Renal cortical epithelial cell (primary cell): ENCODE results near the gene LHFPL2. TPM values are rescaled to one million over a fixed set of nuclear protein-coding genes. Genes with fewer than 3 reads are reported as not detected.

ENCODE experiments used
- DNase-seq: peaks from one replicate; pipeline ENCODE4 v3.0.0-alpha.2; 2011; ENCODE audit warnings: low read depth
- total RNA-seq: library from RNA; depleted of rRNA; stranded (reverse); fragments of >200 nt; gene quantifications from 2 replicates; pipeline ENCODE4 v1.2.3, GENCODE V29; 2014

Gene LHFPL2
- total RNA-seq, 1 donor from 2014 or later = 19.2 TPM

DNA sequence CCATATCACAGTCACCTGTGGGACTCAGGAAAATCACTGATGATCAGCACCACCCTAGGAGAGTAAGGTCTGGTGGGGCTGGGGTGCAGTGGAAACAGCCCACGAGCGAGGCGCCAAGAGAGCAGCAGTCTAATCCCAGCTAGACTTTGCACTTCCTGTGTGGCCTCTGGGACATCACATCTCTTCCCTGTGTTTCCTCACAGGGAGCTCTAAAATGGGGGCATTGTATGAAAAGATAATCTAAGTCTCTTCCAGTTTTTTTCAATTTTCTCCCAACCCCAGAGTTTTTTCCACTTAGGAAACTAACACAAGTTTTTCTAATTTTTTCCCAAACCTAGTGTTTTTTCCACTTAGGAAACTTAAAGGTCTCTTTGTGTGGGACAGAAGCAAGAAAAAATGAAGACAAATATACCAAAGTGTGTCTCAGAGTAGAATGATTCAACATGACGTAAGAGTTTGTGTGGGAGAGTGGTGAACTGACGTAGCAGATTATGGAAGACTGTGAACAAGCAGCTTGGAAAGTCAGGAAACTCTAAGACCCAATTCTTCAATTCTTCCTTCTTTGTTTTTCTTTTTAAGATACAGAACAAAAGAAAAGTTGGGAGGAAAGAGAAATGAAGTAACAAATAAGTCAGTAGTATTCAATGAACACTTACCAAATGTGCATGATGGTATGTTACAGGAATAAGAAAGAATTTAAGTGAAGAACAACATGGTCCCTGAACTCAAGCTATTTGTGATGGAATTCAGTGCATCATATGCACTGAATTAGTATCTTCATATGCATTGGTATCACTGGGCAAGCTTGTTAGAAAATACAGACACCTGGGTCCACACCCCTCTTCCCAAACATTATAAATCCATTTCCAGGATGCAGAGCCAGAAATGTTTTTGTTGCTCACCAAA lies 51.3 kb downstream of the LHFPL2 start:
- peak; percentile 82 for DNase-seq

- no peak for DNase-seq
These were observed 53.1 kb downstream of the LHFPL2 start for GRCh38 chr5:78595458-78595921.

DNA sequence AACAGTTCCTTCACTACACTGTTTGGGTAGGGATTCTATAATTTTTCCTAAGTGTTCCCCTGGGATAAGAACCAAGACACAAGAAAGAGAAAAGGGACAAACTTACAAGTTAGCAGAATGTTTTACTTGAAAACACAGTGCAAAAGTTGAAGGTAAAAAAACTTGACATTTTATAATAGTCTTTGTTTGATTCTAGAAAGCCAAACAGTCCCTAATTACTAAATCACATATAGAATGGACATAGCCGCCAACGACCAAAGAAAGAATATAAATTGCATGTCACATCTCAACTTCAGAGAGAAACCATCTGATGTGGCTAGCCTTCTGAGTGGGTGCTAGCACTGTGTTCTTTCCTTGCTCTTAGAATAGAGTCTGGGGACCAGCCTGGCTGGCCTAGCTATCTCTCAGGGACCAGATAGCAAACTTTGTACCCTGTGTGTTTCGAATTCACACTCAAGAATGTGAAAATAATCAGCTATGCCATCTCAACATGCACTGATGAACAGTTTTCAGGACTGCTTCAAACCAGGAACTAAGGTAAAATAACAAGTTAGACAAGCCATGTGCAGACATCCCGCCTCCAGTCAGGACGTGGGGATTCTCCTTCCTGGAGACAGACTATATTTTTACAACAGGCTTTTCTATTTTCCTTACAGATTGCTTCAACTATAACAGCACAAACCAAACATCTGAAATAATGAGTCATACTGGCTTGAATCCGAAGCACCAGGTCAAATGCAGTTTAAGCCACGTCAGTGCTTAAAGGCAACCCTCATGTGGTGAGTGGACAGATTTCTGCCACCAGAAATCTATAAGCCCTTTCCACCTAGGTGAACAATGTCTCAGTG lies 53.7 kb downstream of the LHFPL2 start:
- DNase-seq = peak; percentile 100

GRCh38 chr5:78594021-78594420 lies 54.6 kb downstream of the LHFPL2 start:
- no peak for DNase-seq

DNA sequence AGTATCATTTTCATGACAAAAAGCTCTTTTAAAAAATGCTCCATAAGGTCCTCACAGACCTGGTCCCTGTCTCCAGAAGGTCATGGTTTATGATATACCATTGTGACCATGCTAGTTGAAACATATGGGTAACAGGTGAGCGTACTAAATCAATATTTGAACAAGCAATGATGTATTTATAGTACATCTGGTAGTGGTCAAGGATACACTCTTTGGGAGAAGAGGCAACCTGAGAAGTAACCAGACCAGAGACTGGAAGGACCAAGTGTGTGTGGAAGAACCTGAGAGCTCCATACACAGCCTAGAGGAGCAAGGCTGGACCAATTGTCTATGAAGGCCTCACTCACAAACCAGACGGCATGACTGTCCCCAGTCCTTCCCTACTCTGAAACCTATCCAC lies 55.1 kb downstream of the LHFPL2 start:
- no peak for DNase-seq

DNA sequence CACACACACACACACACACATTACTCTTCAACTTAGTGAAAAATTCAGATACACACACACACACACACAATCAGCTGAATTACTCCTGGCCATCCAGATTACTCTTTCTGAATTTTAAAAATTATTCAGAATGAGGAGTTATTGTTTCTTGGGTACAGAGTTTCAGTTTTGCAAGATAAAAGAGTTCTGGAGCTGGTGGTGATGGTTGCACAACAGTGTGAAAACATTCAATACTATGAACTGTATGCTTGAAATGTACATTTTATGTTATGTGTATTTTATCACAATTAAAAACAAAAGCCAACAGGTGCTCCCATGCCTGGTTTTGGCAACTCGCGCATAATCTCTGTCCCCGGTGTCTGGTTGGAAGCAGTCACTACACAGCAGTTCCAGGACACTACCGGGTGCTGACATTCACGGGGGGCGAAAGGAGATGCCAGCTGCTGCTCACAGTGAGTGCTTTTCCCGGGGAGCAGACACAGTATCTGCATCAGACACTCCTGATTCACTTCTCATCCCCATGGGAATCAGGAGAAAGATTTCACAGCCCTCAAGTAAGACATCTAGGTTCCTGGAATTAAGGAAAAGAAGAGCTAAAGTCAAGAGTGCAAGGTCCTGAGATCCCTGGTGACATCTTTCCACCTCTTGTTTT lies 55.7 kb downstream of the LHFPL2 start:
- no peak for DNase-seq

- no peak for DNase-seq
These were observed 56.4 kb downstream of the LHFPL2 start for GRCh38 chr5:78591972-78592700.

GRCh38 chr5:78591138-78591612 lies 57.4 kb downstream of the LHFPL2 start:
- peak; percentile 96 for DNase-seq

DNA sequence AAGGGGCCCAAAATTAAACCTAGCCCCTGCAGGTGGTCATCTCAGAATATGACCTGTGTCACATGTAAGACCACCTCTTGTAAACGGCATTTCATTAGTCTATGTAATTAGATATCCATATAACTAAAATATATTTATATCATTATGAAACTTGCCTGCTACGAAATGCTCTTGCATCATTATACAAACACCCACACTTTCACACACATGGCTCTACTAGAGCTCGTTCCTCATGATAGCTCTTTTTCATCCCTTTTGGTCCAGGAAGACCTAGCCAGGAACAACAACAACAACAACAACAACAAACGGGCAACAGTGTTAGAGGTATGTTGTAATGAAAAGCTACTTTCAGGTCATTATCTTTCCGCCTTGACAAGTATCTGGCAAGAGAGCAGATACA lies 58.6 kb downstream of the LHFPL2 start:
- no peak for DNase-seq

GRCh38 chr5:78588507-78588906 lies 60.1 kb downstream of the LHFPL2 start:
- no peak for DNase-seq

GRCh38 chr5:78587775-78588291 lies 60.7 kb downstream of the LHFPL2 start:
- no peak for DNase-seq

GRCh38 chr5:78587081-78587774 lies 61.3 kb downstream of the LHFPL2 start:
- no peak for DNase-seq

GRCh38 chr5:78586251-78586650 lies 62.3 kb downstream of the LHFPL2 start:
- peak; percentile 91 for DNase-seq

GRCh38 chr5:78578015-78578414 lies 70.6 kb downstream of the LHFPL2 start:
- DNase-seq = no peak

DNA sequence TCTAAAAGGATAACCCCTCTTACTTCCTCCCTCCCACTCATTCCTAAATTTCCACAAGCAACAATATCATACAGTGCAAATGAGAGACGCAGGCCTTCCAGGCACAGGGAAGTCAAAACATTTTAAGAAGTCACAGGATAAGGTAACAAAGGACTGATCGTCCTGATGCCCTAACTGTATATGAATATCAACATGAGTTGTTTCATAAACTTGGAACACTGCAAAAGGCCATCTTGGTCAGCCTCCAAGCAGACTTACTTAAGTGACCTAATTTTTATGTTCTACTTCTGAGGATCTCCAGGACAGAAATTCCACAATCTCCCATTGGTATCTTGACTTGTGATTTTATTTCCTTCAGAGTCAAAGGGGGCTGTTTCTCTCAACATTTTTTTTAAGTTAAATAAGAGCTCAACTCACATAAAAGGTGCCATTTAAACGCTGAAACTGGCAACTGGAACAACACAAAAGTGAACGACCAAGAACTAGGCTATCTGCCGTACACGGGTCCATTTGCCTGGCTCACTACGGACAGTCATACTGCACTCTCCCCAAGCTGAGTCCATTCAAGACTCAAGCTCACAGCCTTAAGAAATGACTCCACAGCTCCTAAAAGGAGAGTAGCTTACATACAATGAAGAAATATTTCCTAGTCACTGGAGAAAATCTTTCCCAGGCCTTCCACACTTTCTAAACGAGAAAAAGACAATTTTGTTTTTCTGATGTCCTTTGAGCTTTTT lies 71.3 kb downstream of the LHFPL2 start:
- no peak for DNase-seq

DNA sequence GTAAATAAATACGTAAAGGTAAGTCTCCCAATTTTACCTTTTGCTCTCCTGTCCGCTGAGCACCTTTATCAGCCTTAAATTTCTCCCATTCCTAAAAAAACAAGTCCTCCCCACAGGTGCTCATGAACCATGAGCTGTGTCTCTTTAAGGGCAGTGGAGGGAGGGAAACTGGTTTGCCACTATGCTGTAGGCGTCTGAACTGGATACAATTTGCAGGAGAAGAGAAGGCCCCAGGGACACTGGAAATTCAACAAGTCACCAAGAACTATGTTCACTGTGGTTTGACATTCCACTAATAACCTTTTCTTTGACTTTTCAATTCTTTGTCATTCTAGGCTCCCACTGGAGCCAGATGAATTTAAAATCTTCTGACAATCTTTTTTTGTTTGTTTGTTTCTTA lies 72.2 kb downstream of the LHFPL2 start:
- DNase-seq = no peak

- peak; percentile 49 for DNase-seq
These were observed 73.8 kb downstream of the LHFPL2 start for GRCh38 chr5:78574731-78575161.

DNA sequence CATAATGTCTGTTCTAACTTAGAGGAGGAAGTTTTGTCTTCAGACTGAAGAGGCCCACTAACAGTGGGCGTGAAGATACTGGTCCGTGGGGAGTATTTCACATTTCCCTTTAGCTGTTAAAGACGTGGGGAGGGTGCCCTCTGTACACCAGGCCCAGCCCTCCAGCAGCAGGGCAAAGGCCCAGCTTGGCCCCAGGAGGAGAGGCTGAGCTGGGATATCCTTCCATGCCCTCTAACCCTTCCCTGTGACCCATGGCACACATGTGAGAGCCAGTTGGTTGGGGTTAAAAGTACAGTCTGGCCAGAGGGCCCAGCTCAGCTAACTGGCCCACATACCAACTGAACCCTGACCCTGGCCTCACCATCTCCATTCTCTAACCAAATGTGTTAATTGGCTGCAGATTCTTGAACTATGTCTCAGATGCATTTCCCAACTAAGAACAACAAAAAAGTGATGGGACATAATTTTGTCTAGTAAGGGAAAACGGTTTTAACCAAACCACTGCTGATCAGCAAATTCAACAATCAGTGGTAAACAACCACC lies 74.4 kb downstream of the LHFPL2 start:
- DNase-seq = peak; percentile 69

GRCh38 chr5:78573318-78573717 lies 75.3 kb downstream of the LHFPL2 start:
- no peak for DNase-seq
